Epithelial cell of proximal tubule (primary cell): ENCODE results near the gene ELFN1. TPM values are rescaled to one million over a fixed set of nuclear protein-coding genes. Genes with fewer than 3 reads are reported as not detected.

Experiments
- DNase-seq: peaks from one replicate; pipeline ENCODE4 v3.0.0-alpha.2; 2011; ENCODE audit warnings: low read depth
- H3K4me3 ChIP-seq: 2 replicates; pipeline ENCODE4 v1.5.1; 2011; ENCODE audit warnings: low read depth, mild to moderate bottlenecking, low read length
- CTCF ChIP-seq: conservative IDR thresholded peaks from 2 replicates; pipeline ENCODE4 v1.5.1; 2012; ENCODE audit warnings: low read depth, mild to moderate bottlenecking, low read length
- total RNA-seq: library from RNA; depleted of rRNA; stranded (reverse); fragments of >200 nt; gene quantifications from 2 replicates; pipeline ENCODE4 v1.2.3, GENCODE V29; 2015

The ELFN1 gene
- total RNA-seq, 1 donor from 2014 or later = 0.23 TPM

- H3K4me3 ChIP-seq = no peak overlapping the region
- DNase-seq = no peak
- no peak for TF ChIP-seq CTCF
Measured at GRCh38 chr7:1695800-1696454, 25.9 kb downstream of the ELFN1 start.

- H3K4me3 ChIP-seq = no peak overlapping the region
- DNase-seq = no peak
- TF ChIP-seq CTCF = no peak
Measured at GRCh38 chr7:1696671-1697498, 26.8 kb downstream of the ELFN1 start.

- DNase-seq = no peak
- H3K4me3 ChIP-seq = no peak overlapping the region
- no peak for TF ChIP-seq CTCF
Measured at GRCh38 chr7:1697499-1698125, 27.5 kb downstream of the ELFN1 start.

- no peak overlapping the region for H3K4me3 ChIP-seq
- DNase-seq = no peak
- no peak for TF ChIP-seq CTCF
Measured at GRCh38 chr7:1698201-1698600, 28.1 kb downstream of the ELFN1 start.

- H3K4me3 ChIP-seq = no peak overlapping the region
- TF ChIP-seq CTCF = no peak
- DNase-seq = no peak
Measured at GRCh38 chr7:1698951-1699350, 28.9 kb downstream of the ELFN1 start.

- TF ChIP-seq CTCF = no peak
- no peak overlapping the region for H3K4me3 ChIP-seq
- DNase-seq = no peak
Measured at GRCh38 chr7:1700086-1700485, 30.0 kb downstream of the ELFN1 start.
